Activated CD8-positive, alpha-beta memory T cell treated with anti-CD3 and anti-CD28 coated beads for 36 hours (primary cell): ENCODE results near the gene GPR17. TPM values are rescaled to one million over a fixed set of nuclear protein-coding genes. Genes with fewer than 3 reads are reported as not detected.

Experiments
- CTCF ChIA-PET: fragments of 350-600 bp; sonication (Branson Sonifier 250); formaldehyde crosslinking; loops from one replicate; lab custom pipeline; 2021; ENCODE audit warnings: antibody characterized with exemption; lab: Charles Lee
- POLR2A ChIA-PET: fragments of 350-600 bp; sonication (Branson Sonifier 250); formaldehyde crosslinking; loops from one replicate; lab custom pipeline; 2021; ENCODE audit warnings: antibody characterized with exemption; lab: Charles Lee
- total RNA-seq, 2 experiments: library from RNA; stranded (reverse); gene quantifications; one replicate each; pipeline ENCODE4 v1.2.3, GENCODE V29; 2021

Gene GPR17
- total RNA-seq, 2 experiments from 2014 or later, result not detected

DNA sequence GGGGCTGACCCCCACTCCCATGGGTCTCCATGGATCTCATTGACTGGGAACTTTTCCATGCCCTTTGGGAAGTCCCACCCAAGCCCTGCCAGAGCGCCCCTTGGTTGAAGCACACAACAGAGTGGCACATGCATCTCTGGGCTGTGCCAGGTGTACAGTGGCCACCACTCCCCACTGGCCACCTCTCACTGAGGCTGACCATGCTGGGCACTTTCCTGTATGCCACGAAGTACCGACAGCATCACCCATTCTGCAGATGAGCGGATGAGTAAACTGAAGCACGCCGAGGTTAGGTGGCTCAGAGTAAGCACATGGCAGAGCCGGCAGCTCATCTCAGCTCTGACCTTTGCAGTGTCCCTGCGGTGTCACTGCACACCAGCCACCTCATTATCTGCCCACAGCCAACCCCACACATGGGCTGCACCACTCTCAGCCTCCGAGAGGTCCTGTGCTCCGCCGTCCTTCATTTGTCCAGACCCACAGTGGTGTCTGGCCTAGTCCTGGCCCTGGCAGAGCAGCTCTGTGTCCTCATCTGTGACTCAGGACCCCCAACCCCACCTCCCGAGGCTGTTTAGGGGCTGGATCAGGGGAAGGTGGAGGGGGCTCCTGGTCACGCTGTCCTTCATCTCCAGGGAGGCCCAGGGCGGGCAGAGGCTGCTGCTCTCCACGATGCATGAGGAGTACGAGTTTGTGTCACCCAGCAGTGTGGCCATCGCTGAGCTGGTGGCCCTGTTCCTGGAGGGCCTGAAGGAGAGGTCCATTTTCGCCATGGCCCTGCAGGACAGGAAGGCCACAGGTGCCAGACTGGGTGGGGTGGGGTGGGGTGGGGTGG, 18.0 kb upstream of the GPR17 start:
- ChIA-PET POLR2A (no interaction called here), CTCF (no interaction called here)

- ChIA-PET CTCF (interaction anchor here (0.6 kb wide), 1 partner anchor 357 kb away, joined by 3 read pairs; no protein-coding TSS in a partner anchor), POLR2A (no interaction called here)
Observed at GRCh38 chr2:127628767-127629614, 17.0 kb upstream of the GPR17 start.

DNA sequence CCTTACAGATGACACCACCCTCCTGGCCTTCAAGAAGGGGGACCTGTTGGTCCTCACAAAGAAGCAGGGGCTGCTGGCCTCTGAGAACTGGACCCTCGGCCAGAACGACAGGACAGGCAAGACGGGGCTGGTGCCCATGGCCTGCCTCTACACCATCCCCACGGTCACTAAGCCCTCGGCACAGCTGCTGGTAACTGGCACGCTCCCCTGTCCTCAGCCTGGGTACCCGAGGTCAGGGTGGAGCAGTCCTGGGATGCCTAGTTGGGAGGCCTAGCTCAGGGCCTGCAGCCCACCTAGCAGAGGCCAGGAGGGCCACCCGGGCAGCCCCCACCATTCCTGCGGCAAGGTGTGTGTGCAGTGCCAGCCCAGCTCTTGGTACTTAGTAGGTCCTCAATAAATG, 16.3 kb upstream of the GPR17 start:
- ChIA-PET POLR2A (no interaction called here), CTCF (interaction anchor here (0.6 kb wide), 1 partner anchor 356 kb away, joined by 3 read pairs; no protein-coding TSS in a partner anchor)

- ChIA-PET CTCF (interaction anchor here (0.8 kb wide), 1 partner anchor 20 kb away, joined by 3 read pairs; no protein-coding TSS in a partner anchor), POLR2A (no interaction called here)
Observed at GRCh38 chr2:127630096-127630863, 15.7 kb upstream of the GPR17 start.

DNA sequence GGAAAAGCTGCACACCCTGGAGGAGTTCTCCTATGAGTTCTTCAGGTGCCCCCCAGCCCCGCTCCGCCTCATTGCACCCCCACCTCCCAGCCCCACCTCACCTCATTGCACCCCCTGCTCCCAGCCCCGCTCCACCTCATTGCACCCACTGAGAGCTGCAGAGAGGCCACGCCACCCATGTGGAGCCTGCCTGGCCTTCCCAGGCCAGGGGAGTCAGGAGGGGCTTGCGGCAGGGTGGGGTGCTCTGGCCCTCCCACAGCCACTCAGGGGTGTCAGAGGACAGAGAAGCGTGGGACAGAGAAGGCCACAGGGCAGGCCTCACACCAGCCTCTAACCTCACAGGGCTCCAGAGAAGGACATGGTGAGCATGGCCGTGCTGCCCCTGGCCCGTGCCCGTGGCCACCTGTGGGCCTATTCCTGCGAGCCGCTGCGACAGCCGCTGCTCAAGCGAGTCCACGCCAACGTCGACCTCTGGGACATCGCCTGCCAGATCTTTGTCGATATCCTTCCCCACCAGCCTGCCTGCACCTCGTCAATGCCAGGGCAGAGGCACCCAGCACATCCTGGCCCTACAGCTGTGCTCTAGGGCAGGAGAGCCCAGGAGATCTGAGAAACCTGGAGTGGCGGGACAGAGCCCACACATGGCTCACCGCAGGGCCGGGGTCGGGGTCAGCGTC, 15.0 kb upstream of the GPR17 start:
- POLR2A ChIA-PET, result no interaction called here
- CTCF ChIA-PET, result interaction anchor here (0.8 kb wide), 2 partner anchors 19 kb away, joined by 3 read pairs; no protein-coding TSS in a partner anchor

DNA sequence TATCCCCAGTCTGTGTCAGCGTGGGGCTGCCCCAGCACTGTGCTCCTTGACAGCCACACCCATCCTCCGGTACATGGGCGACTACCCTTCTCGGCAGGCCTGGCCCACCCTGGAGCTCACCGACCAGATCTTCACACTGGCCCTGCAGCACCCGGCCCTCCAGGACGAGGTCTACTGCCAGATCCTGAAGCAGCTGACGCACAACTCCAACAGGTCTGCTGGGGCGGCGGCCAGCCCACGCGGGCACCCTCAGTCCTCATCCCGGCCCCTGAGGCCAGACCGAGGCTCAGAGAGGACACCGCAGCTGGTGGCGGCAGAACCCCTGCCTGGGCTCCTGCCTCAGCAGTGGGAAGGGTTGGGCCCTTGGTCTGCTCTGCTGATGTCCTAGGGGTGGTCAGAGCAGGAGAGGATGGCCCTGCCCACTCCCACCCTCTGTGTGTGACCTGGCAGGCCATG, 14.4 kb upstream of the GPR17 start:
- POLR2A ChIA-PET, result no interaction called here

DNA sequence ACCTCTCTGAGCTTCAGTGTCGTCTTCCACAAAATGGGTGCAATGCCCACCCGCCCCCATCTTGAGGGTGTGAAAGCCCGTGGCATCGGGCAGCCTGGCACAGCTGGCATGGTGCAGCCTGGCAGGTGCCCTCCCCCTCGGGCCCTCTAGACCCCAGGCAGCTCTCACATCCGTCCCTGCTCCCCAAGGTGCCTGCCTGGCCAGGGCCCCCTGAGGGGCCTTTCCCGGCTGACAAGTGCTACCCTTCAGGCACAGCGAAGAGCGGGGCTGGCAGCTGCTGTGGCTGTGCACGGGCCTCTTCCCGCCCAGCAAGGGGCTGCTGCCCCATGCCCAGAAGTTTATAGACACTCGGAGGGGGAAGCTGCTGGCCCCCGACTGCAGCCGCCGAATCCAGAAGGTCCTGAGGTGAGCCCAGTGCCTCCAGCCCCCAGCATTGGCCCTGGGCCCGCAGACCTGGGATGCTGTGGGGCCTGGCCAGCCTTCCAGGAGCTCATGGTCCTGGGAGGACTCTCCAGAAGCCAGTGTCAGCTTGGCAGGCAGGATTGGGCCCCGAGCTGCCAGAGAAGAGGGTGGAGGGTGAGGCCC, 13.9 kb upstream of the GPR17 start:
- POLR2A ChIA-PET, result interaction anchor here (0.9 kb wide), 1 partner anchor 15 kb away, joined by 4 read pairs; no protein-coding TSS in a partner anchor
- CTCF ChIA-PET, result interaction anchor here (0.8 kb wide), 2 partner anchors 18 to 41 kb away, joined by 3 read pairs; no protein-coding TSS in a partner anchor

More for the DNA sequence above, 14.4 kb upstream of the GPR17 start:
- CTCF ChIA-PET, result interaction anchor here (0.8 kb wide), 1 partner anchor 18 kb away, joined by 3 read pairs; no protein-coding TSS in a partner anchor

- CTCF ChIA-PET, result interaction anchor here (0.8 kb wide), 1 partner anchor 42 kb away, joined by 3 read pairs; no protein-coding TSS in a partner anchor
- POLR2A ChIA-PET, result interaction anchor here (0.9 kb wide), 1 partner anchor 14 kb away, joined by 4 read pairs; no protein-coding TSS in a partner anchor
Observed at GRCh38 chr2:127632592-127633489, 13.1 kb upstream of the GPR17 start.

DNA sequence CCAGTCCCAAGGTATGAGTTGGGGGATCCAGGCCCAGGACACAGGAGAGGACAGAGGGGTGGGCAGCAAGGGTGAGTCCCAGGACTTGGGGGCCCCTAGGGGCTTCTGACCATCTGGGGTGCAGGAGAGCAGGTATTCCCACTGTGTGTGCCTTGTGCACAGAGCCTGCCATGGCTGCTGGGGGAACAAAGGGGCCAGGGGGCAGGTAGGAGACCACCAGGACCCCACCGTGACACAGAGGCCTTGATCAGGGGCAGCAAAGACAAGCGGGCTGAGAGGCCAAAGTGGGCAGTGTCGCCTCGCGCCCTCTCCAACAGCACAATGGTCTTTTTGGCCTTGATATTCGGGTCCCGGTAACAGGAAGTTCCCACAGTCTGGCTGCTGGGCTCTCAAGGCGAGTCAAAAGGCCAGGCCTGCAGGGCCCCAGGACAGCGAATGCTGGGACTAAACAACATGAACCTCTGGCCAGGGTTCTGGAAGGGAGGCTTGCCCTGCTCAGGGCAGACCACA, 12.3 kb upstream of the GPR17 start:
- CTCF ChIA-PET, result interaction anchor here (1.5 kb wide), 1 partner anchor 42 kb away, joined by 3 read pairs; no protein-coding TSS in a partner anchor
- POLR2A ChIA-PET, result no interaction called here

DNA sequence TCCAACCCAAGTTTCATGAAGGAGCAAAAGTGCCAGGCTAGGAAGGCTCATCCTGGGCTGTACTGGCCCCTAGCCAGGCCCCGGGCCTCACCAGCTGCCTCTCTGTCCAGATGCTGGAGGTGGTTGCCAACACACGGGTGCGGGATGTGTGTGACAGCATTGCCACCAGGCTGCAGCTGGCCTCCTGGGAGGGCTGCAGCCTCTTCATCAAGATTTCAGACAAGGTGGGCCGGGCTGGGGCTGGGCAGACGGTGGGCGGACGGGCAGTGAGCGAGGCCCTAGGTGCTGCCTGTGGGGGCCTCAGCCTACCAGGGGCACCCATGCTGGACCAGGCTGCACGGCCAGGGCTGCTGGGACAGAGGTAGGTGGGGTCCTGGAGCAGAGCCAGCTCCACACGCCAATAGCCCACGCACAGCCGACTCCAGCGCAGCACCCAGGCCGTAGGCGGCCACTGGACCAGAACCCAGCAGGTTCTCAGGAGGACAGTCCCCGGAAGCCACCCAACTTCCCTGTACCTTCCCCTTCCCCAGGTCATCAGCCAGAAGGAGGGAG, 11.8 kb upstream of the GPR17 start:
- ChIA-PET CTCF (interaction anchor here (1.5 kb wide), 1 partner anchor 43 kb away, joined by 3 read pairs; no protein-coding TSS in a partner anchor), POLR2A (no interaction called here)

GRCh38 chr2:127634626-127635379, 11.2 kb upstream of the GPR17 start:
- ChIA-PET POLR2A (no interaction called here), CTCF (interaction anchor here (1.5 kb wide), 1 partner anchor 43 kb away, joined by 3 read pairs; no protein-coding TSS in a partner anchor)

DNA sequence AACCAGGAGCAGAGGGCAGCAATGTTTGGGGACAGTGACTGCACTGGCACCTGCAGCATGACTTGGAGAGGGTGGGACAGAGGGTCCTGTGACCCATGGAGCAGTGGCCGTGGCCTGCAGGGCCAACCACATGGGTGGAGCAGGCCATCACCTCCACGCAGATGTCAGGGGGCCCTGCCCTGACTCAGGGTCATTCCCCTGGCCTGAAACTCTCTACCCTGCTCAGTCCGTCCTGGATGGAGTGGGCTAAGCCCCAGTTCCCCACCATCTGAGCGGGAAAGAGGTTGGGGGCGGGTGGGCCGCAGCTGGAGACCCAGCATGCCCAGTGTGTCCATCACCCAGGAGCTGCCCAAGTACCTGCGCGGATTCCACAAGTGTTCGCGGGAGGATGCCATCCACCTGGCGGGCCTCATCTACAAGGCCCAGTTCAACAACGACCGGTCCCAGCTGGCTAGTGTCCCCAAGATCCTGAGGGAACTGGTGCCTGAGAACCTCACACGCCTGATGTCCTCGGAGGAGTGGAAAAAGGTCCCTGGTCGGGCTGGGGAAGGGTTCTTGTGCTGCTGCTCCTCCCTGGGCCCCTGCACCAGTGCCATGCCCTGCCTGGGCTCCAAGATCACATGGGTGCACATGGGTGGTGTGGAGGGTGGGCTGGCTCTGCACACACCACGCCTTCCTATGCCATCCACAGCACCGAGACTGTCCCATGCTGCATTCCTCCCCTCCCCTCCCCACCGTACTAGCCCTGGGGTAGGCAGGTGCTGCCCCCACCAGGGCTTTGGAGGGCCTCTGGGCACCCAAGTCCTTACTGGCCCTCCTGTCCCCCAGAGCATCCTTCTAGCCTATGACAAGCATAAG, 10.3 kb upstream of the GPR17 start:
- POLR2A ChIA-PET, result no interaction called here
- CTCF ChIA-PET, result interaction anchor here (1.6 kb wide), 1 partner anchor 45 kb away, joined by 4 read pairs; no protein-coding TSS in a partner anchor

GRCh38 chr2:127636248-127637235, 9.4 kb upstream of the GPR17 start:
- POLR2A ChIA-PET, result no interaction called here
- CTCF ChIA-PET, result interaction anchor here (1.6 kb wide), 1 partner anchor 46 kb away, joined by 4 read pairs; no protein-coding TSS in a partner anchor
